ENCODE data around the gene ZNF280B. TPM values are rescaled to one million over a fixed set of nuclear protein-coding genes. Genes with fewer than 3 reads are reported as not detected.
"Not testable (repeated sequence)": the region's sequence is repeated elsewhere in the genome, so short reads cannot be mapped to it uniquely, and the experiment has no call there.

The ZNF280B gene
- total RNA-seq, 2 experiments from 2014 or later, result 2.9 TPM

DNA sequence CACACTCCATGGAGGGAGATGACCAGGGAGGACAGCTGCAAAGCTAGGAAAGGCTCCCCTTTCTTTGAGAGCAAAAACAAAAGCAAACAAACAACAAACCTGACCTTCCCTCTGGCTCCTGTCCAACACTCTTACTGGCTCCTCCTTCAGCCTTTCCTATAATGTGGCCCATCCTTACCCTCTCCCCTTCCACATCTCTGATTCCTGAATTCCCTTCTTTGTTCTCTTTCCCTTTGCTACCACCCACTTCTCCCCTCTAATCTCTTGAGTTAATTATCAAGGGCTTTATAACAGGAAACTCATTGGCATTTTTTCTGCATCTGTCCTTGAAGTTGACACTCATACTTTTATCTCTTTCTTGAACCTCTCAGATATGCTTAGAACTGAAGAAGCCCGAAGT lies 56.3 kb downstream of the ZNF280B start:
- Mint-ChIP-seq H3K36me3 (no peaks in the 10 kb centered on the region), H3K9me3 (peaks cover 20% of the 10 kb centered on the region), H3K4me1 (peaks cover 5% of the 10 kb centered on the region), H3K27ac (no peak overlapping the region), H3K27me3 (peaks cover 37% of the 10 kb centered on the region), H3K4me3 (no peak overlapping the region)
- DNase-seq, result no peak

DNA sequence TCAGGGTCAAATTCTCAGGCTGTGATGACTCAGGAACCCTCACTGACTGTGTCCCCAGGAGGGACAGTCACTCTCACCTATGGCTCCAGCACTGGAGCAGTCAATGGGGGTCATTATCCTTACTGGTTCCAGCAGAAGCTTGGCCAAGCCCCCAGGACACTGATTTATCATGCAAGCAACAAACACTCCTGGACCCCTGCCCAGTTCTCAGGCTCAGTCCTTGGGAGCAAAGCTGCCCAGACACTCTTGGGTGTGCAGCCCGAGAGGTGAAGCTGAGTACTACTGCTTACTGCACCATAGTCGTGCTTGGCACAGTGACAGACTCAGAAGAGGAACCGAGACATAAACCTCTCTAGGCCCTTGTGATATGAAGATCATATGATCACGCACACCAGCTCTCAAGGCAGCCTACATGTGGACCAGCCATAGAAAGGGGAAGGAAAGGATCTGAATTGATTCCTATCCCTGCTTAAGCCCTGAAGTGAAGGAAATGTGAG lies 58.2 kb downstream of the ZNF280B start:
- peaks cover 5% of the 10 kb centered on the region for H3K4me1 Mint-ChIP-seq
- H3K4me3 Mint-ChIP-seq, result no peak overlapping the region
- peaks cover 20% of the 10 kb centered on the region for H3K9me3 Mint-ChIP-seq
- H3K27me3 Mint-ChIP-seq, result peaks cover 43% of the 10 kb centered on the region
- H3K27ac Mint-ChIP-seq, result no peak overlapping the region
- no peak for DNase-seq
- no peaks in the 10 kb centered on the region for H3K36me3 Mint-ChIP-seq

DNA sequence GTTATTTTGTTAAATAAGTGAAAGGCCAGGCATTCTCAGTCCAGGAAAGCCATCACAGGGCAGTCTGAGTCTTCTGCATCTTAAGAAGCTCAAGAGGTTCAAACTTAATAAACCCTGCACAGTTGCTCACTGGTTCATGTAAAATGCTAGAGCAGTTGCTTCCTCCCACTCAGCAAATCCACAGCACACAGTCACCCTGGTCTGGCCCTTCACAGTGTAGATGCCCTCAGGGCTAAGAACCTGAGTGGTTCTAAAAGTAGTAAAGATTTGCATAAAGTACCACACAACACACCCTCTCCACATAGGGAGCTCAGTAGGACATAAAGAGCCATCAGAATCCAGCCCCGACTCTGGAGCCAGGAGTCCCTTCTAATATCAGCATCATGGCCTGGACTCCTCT lies 58.7 kb downstream of the ZNF280B start:
- peaks cover 47% of the 10 kb centered on the region for H3K27me3 Mint-ChIP-seq

DNA sequence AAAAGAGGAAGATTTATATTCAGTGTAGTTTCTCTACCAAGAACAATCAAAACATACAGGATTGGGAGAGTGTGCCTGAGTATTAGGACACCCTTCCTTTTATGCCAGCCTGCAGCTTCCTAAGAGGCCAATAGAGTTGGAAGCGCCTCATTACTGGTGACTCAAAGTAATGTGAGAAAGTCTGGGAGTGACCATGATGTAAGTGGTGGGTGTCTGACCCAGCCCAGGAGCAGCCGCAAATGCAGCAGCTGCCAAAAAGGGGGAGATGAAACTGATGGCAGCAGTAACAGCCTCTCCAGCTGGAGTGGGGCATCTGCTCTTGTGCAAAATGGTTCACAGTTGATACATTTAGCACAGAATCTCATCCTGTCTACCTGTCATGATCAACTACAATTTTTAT lies 62.0 kb downstream of the ZNF280B start:
- Mint-ChIP-seq H3K27ac (no peak overlapping the region), H3K36me3 (no peaks in the 10 kb centered on the region), H3K4me3 (no peak overlapping the region), H3K27me3 (peaks cover 43% of the 10 kb centered on the region), H3K4me1 (peaks cover 5% of the 10 kb centered on the region), H3K9me3 (peaks cover 3% of the 10 kb centered on the region)
- DNase-seq, result no peak

More for the DNA sequence above, 58.7 kb downstream of the ZNF280B start:
- Mint-ChIP-seq H3K9me3 (peaks cover 20% of the 10 kb centered on the region), H3K4me3 (no peak overlapping the region), H3K36me3 (no peaks in the 10 kb centered on the region), H3K4me1 (peaks cover 5% of the 10 kb centered on the region), H3K27ac (no peak overlapping the region)
- DNase-seq, result no peak

DNA sequence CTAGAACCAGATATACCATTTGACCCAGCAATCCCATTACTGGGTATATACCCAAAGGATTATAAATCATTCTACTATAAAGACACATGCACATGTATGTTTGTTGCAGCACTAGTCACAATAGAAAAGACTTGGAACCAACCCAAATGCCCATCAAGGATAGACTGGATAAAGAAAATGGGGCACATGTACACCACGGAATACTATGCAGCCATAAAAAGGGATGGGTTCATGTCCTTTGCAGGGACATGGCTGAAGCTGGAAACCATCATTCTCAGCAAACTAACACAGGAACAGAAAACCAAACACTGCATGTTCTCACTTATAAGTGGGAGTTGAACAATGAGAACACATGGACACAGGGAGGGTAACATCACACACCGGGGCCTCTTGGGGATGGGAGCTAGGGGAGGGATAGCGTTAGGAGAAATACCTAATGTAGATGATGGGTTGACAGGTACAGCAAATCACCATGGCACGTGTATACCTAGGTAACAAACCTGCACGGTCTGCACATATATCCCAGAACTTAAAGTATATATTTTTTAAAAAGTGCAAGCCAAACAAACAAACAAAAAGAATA lies 64.4 kb downstream of the ZNF280B start:
- H3K36me3 Mint-ChIP-seq, H3K4me1 Mint-ChIP-seq, H3K27ac Mint-ChIP-seq, H3K9me3 Mint-ChIP-seq, H3K4me3 Mint-ChIP-seq, DNase-seq: not testable (repeated sequence)
- peaks cover 51% of the 10 kb centered on the region for H3K27me3 Mint-ChIP-seq

DNA sequence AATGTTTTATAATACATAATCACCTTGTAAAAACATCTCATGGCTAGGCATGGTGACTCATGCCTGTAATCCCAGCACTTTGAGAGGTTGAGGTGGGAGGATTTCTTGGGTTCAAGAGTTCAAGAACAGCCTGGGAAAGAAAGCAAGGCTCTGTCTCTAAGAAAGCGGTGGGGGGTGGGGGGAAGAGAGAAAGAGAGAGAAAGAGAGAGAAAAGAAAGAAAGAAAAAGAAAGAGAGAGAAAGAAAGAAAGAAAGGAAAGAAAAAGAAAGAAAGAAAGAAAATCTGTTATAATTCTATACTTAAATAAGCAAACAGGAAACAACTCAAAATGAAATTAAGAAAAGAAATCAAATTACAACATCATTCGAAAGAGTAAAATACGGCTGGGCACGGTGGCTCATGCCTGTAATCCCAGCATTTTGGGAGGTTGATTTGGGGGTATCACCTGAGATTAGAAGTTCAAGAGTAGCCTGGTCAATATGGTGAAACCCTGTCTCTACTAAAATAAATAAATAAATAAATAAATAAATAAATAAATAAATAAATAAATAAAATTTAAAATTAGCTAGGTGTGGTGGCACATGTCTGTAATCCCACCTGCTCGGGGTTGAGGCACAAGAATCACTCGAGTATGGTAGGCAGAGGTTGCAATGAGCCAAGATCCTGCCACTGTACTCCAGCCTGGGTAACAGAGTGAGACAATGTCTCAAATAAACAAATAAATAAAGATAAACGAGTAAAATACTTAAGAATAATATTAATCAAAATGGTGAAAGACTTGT lies 65.4 kb downstream of the ZNF280B start:
- no peaks in the 10 kb centered on the region for H3K36me3 Mint-ChIP-seq
- peaks cover 53% of the 10 kb centered on the region for H3K27me3 Mint-ChIP-seq
- no peaks in the 10 kb centered on the region for H3K4me1 Mint-ChIP-seq

DNA sequence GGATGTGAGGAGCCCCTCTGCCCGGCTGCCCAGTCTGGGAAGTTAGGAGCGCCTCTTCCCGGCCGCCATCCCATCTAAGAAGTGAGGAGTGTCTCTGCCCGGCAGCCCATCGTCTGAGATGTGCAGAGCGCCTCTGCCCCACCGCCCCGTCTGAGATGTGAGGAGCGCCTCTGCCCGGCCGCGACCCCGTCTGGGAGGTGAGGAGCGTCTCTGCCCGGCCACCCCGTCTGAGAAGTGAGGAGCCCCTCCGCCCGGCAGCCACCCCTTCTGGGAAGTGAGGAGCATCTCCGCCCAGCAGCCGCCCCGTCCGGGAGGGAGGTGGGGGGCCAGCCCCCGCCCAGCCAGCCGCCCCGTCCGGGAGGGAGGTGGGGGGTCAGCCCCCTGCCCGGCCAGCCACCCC lies 66.9 kb downstream of the ZNF280B start:
- H3K27ac Mint-ChIP-seq, H3K4me1 Mint-ChIP-seq, H3K4me3 Mint-ChIP-seq, H3K36me3 Mint-ChIP-seq, DNase-seq, H3K9me3 Mint-ChIP-seq: not testable (repeated sequence)
- peaks cover 56% of the 10 kb centered on the region for H3K27me3 Mint-ChIP-seq

More for the DNA sequence above, 65.4 kb downstream of the ZNF280B start:
- Mint-ChIP-seq H3K4me3 (no peak overlapping the region), H3K27ac (no peak overlapping the region), H3K9me3 (peaks cover 3% of the 10 kb centered on the region)
- DNase-seq, result no peak

DNA sequence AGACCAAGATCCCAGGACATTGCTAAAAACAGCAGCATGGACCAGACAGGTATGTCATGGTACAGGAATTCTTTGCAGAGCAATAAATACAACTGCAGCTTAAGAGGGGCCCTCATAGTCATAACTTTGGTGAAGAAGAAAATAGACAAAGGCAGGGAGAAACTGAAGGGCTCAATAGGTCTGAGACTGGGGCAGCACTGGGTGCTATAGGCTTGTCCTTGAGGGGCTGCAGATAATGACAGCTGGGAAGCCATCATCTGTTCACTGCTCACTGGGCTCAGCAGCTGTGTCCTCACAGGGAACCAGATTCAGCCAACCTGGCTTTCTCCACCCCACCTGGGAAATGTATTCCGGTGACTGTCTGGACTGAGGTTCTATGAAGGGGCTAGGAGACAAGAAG lies 68.4 kb downstream of the ZNF280B start:
- H3K27ac Mint-ChIP-seq, result no peak overlapping the region
- peaks cover 45% of the 10 kb centered on the region for H3K27me3 Mint-ChIP-seq
- H3K9me3 Mint-ChIP-seq, result peaks cover 3% of the 10 kb centered on the region
- H3K36me3 Mint-ChIP-seq, result no peaks in the 10 kb centered on the region
- no peaks in the 10 kb centered on the region for H3K4me1 Mint-ChIP-seq
- no peak overlapping the region for H3K4me3 Mint-ChIP-seq
- no peak for DNase-seq

Other genes starting within 250 kb of the ZNF280B start
- gene ZNF280A, start 11.5 kb upstream of the ZNF280B start, total RNA-seq, result not detected
- gene PRAME, start 50.5 kb upstream of the ZNF280B start, total RNA-seq, result not detected
- not detected for gene GGTLC2, start 135.9 kb upstream of the ZNF280B start, total RNA-seq